ENCODE measurements around the gene OGFOD2.
A peak's percentile ranks its signal among the peaks of the same experiment; 100 is the strongest.
"Not testable (repeated sequence)": the region's sequence is repeated elsewhere in the genome, so short reads cannot be mapped to it uniquely, and the experiment has no call there.

OGFOD2 gene

GRCh38 chr12:122974892-122975789 is at the start of gene OGFOD2:
Gene OGFOD2 (plus strand): TSS chr12:122975244. CDS start chr12:122975252, 8 bp downstream.
- peak; percentile 70 for DNase-seq (ENCODE audit: low read depth)

- DNase-seq (ENCODE audit: low read depth): no peak
Measured at GRCh38 chr12:122927756-122928403, 47.2 kb upstream of the OGFOD2 start.

GRCh38 chr12:122928404-122929147 is 46.5 kb upstream of the OGFOD2 start:
- DNase-seq (ENCODE audit: low read depth): no peak

- DNase-seq (ENCODE audit: low read depth): no peak
Measured at GRCh38 chr12:122929148-122929538, 45.9 kb upstream of the OGFOD2 start.

GRCh38 chr12:122929812-122930211 is 45.2 kb upstream of the OGFOD2 start:
- no peak for DNase-seq (ENCODE audit: low read depth)

- DNase-seq (ENCODE audit: low read depth): no peak
Measured at GRCh38 chr12:122932207-122932606, 42.8 kb upstream of the OGFOD2 start.

- no peak for DNase-seq (ENCODE audit: low read depth)
Measured at GRCh38 chr12:122934722-122935121, 40.3 kb upstream of the OGFOD2 start.

- DNase-seq (ENCODE audit: low read depth): no peak
Measured at GRCh38 chr12:122935318-122935717, 39.7 kb upstream of the OGFOD2 start.

GRCh38 chr12:122937622-122938091 is 37.4 kb upstream of the OGFOD2 start:
- no peak for DNase-seq (ENCODE audit: low read depth)

- no peak for DNase-seq (ENCODE audit: low read depth)
Measured at GRCh38 chr12:122939125-122939524, 35.9 kb upstream of the OGFOD2 start.

GRCh38 chr12:122941351-122941750 is 33.7 kb upstream of the OGFOD2 start:
- DNase-seq (ENCODE audit: low read depth): not testable (repeated sequence)

- no peak for DNase-seq (ENCODE audit: low read depth)
Measured at GRCh38 chr12:122942637-122943036, 32.4 kb upstream of the OGFOD2 start.

- DNase-seq (ENCODE audit: low read depth): no peak
Measured at GRCh38 chr12:122943196-122943595, 31.8 kb upstream of the OGFOD2 start.

- DNase-seq (ENCODE audit: low read depth): no peak
Measured at GRCh38 chr12:122944605-122945592, 30.1 kb upstream of the OGFOD2 start.

- DNase-seq (ENCODE audit: low read depth): peak; percentile 97
Measured at GRCh38 chr12:122946690-122947341, 28.2 kb upstream of the OGFOD2 start.

GRCh38 chr12:122947352-122947792 is 27.7 kb upstream of the OGFOD2 start:
- DNase-seq (ENCODE audit: low read depth): no peak

- no peak for DNase-seq (ENCODE audit: low read depth)
Measured at GRCh38 chr12:122948605-122949004, 26.4 kb upstream of the OGFOD2 start.

GRCh38 chr12:122949405-122949804 is 25.6 kb upstream of the OGFOD2 start:
- DNase-seq (ENCODE audit: low read depth): no peak

GRCh38 chr12:122949816-122950675 is 25.0 kb upstream of the OGFOD2 start:
- DNase-seq (ENCODE audit: low read depth): no peak

GRCh38 chr12:122951406-122951805 is 23.6 kb upstream of the OGFOD2 start:
- no peak for DNase-seq (ENCODE audit: low read depth)

Data from HS-5 (cell line).